B cell (primary cell): ENCODE results near the gene TTC21B. TPM values are rescaled to one million over a fixed set of nuclear protein-coding genes. Genes with fewer than 3 reads are reported as not detected.

Experiments used
- ATAC-seq: fragments of 200-7000 bp; cut with Tn5 transposase; one replicate; pipeline ENCODE4 v1.10.0; 2021; ENCODE audit warnings: low read depth, mild to moderate bottlenecking, moderate number of reproducible peaks, moderate library complexity
- CTCF ChIA-PET: fragments of 350-600 bp; sonication (Branson Sonifier 250); formaldehyde crosslinking; loops from one replicate; lab custom pipeline; 2021; ENCODE audit warnings: antibody characterized with exemption, inconsistent platforms; lab: Charles Lee
- POLR2A ChIA-PET: fragments of 350-600 bp; sonication (Branson Sonifier 250); formaldehyde crosslinking; loops from one replicate; lab custom pipeline; 2021; ENCODE audit warnings: antibody characterized with exemption; lab: Charles Lee
- DNase-seq: peaks from one replicate; pipeline ENCODE4 v3.0.0; 2013
- H2AFZ ChIP-seq: 2 replicates; pipeline ENCODE4 v1.6.1; 2012; ENCODE audit warnings: mild to moderate bottlenecking, low read depth, low read length; ENCODE audit not compliant: insufficient read depth, poor library complexity, severe bottlenecking
- H3K27ac ChIP-seq, 2 donors: 1 replicate in 1 of 2; 2 replicates in 1 of 2; pipeline ENCODE4 v1.5.1; 2012 to 2013; ENCODE audit warnings: low read length in 2 of 2, mild to moderate bottlenecking in 2 of 2, moderate library complexity in 1 of 2
- H3K27me3 ChIP-seq, 4 experiments: fragments of 200-600 bp in 1 of 4; sonication (generic) in 1 of 4; replicated peaks in 1 of 4; 1 replicate in 2 of 4; 2 replicates in 2 of 4; pipeline versions ENCODE4 v1.6.1 to v1.7.0; 2013 to 2016; ENCODE audit warnings: low read length in 3 of 4, mild to moderate bottlenecking in 2 of 4, mixed read lengths in 1 of 4, moderate library complexity in 1 of 4; ENCODE audit not compliant: insufficient read depth in 4 of 4, control insufficient read depth in 3 of 4; ENCODE audit errors: control extremely low read depth in 1 of 4
- H3K36me3 ChIP-seq, 2 experiments: replicated peaks in 1 of 2; 1 replicate in 1 of 2; 2 replicates in 1 of 2; pipeline versions ENCODE4 v1.6.1 to v1.7.1; 2013; ENCODE audit warnings: low read length in 1 of 2; ENCODE audit not compliant: insufficient read depth in 2 of 2, control insufficient read depth in 1 of 2; ENCODE audit errors: control extremely low read depth in 1 of 2, extremely low read depth in 1 of 2
- H3K4me1 ChIP-seq, 2 donors: fragments of 200-600 bp in 1 of 2; sonication (generic) in 1 of 2; 1 replicate in 1 of 2; 2 replicates in 1 of 2; pipeline versions ENCODE4 v1.5.1 to v1.6.1; 2013 to 2017; ENCODE audit warnings: low read length in 2 of 2; ENCODE audit not compliant: control insufficient read depth in 2 of 2, insufficient read depth in 2 of 2
- H3K4me2 ChIP-seq: replicated peaks from 2 replicates; pipeline ENCODE3; 2012; ENCODE audit warnings: mild to moderate bottlenecking, low read depth, low read length; ENCODE audit not compliant: poor library complexity, severe bottlenecking
- H3K4me3 ChIP-seq, 5 experiments: fragments of 200-600 bp in 1 of 5; sonication (generic) in 1 of 5; 1 replicate in 3 of 5; 2 replicates in 2 of 5; pipeline versions ENCODE4 v1.5.1 to v1.7.0; 2011 to 2016; ENCODE audit warnings: low read length in 4 of 5, mild to moderate bottlenecking in 4 of 5, low read depth in 2 of 5, control low read depth in 1 of 5, moderate library complexity in 1 of 5; ENCODE audit not compliant: insufficient read depth in 1 of 5; ENCODE audit errors: control extremely low read depth in 1 of 5, extremely low read depth in 1 of 5
- H3K79me2 ChIP-seq: fragments of 200-600 bp; sonication (generic); one replicate; pipeline ENCODE4 v1.6.0; 2016; ENCODE audit warnings: low read length; ENCODE audit not compliant: control insufficient read depth, insufficient read depth
- H3K9ac ChIP-seq: fragments of 200-600 bp; sonication (generic); 2 replicates; pipeline ENCODE4 v1.6.1; 2017; ENCODE audit warnings: mild to moderate bottlenecking, low read length, moderate library complexity
- H3K9me3 ChIP-seq, 3 donors: one replicate each; pipeline versions ENCODE4 v1.6.1 to v1.7.1; 2013; ENCODE audit warnings: low read length in 2 of 3; ENCODE audit not compliant: control insufficient read depth in 2 of 3, insufficient read depth in 1 of 3; ENCODE audit errors: control extremely low read depth in 1 of 3
- H4K20me1 ChIP-seq: 2 replicates; pipeline ENCODE4 v1.6.0; 2012; ENCODE audit warnings: mild to moderate bottlenecking, low read length; ENCODE audit not compliant: insufficient read depth, control insufficient read depth, poor library complexity, severe bottlenecking
- H3K27ac Mint-ChIP-seq: one replicate; pipeline ENCODE4 v1.8.0; 2021; ENCODE audit warnings: mixed read lengths
- H3K27me3 Mint-ChIP-seq: one replicate; pipeline ENCODE4 v1.8.0; 2021; ENCODE audit warnings: mixed read lengths
- H3K4me1 Mint-ChIP-seq: one replicate; pipeline ENCODE4 v1.8.0; 2021; ENCODE audit warnings: mixed read lengths
- H3K4me3 Mint-ChIP-seq: one replicate; pipeline ENCODE4 v1.8.0; 2021; ENCODE audit warnings: mixed read lengths
- H3K9me3 Mint-ChIP-seq: one replicate; pipeline ENCODE4 v1.8.0; 2022; ENCODE audit warnings: mixed read lengths; ENCODE audit not compliant: insufficient read depth
- EZH2 ChIP-seq: IDR thresholded peaks from 2 replicates; pipeline ENCODE4 v1.6.1; 2012; ENCODE audit warnings: borderline replicate concordance, low read depth, mild to moderate bottlenecking, moderate library complexity, low read length; ENCODE audit not compliant: insufficient read depth, poor library complexity, severe bottlenecking
- WGBS: methylation state at CpG from one replicate; pipeline ENCODE4 v1.1.5; 2013; ENCODE audit warnings: missing lambda C conversion rate; ENCODE audit not compliant: insufficient coverage; 5-methylcytosine and 5-hydroxymethylcytosine counted together
- intact Hi-C: fragments of 100-400 bp; cut with micrococcal nuclease; formaldehyde crosslinking; loops from one replicate; pipeline ENCODE4 v1.10.0; 2022
- polyA plus RNA-seq: library from polyadenylated mRNA; depleted of rRNA; stranded (reverse); fragments of >200 nt; gene quantifications from 2 replicates; pipeline ENCODE4 v1.2.3, GENCODE V29; 2012
- total RNA-seq, 2 donors: library from RNA; stranded (reverse); fragments of 120-200 nt in 1 of 2; gene quantifications; 1 replicate in 1 of 2; 2 replicates in 1 of 2; pipeline versions ENCODE4 v1.2.3 to v1.2.4, GENCODE V29; 2013 to 2022
- TF ChIP-seq, protein P1 (sequence below): fragments of 200-600 bp; IDR thresholded peaks from one replicate; pipeline ENCODE4 v1.8.0; 2022; ENCODE audit warnings: antibody characterized with exemption, mild to moderate bottlenecking

The TTC21B gene
- total and polyA plus RNA-seq, 2 donors (not counting 1 experiment from before 2014, with no cell fraction given): 11.5 to 41.5 TPM

DNA sequence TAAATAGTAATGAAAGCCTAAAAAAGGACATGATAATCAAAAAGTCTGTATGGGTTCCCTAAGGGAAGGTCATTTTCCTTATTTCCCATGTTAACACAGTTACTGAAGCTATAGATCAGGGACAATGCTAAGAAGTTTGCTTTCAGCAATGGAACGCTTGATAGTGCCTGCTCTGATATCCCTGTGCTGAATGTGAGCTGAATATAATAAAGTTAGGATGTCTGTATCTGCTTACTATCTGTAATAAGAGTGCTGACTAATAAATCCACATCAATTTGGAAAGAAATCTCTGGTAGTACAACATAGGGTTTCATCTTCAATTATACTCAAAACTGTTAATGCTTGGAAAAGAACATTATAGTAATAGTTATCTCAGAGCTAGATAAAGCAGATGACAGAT is 25.8 kb downstream of the TTC21B start:
- no peaks in the 10 kb centered on the region for H3K4me1 ChIP-seq
- Mint-ChIP-seq H3K4me1 (no peaks in the 10 kb centered on the region), H3K9me3 (no peaks in the 10 kb centered on the region), H3K4me3 (no peak overlapping the region), H3K27me3 (no peaks in the 10 kb centered on the region), H3K27ac (no peak overlapping the region)
- no peaks in the 10 kb centered on the region for H3K9me3 ChIP-seq
- TF ChIP-seq, protein P1, sequence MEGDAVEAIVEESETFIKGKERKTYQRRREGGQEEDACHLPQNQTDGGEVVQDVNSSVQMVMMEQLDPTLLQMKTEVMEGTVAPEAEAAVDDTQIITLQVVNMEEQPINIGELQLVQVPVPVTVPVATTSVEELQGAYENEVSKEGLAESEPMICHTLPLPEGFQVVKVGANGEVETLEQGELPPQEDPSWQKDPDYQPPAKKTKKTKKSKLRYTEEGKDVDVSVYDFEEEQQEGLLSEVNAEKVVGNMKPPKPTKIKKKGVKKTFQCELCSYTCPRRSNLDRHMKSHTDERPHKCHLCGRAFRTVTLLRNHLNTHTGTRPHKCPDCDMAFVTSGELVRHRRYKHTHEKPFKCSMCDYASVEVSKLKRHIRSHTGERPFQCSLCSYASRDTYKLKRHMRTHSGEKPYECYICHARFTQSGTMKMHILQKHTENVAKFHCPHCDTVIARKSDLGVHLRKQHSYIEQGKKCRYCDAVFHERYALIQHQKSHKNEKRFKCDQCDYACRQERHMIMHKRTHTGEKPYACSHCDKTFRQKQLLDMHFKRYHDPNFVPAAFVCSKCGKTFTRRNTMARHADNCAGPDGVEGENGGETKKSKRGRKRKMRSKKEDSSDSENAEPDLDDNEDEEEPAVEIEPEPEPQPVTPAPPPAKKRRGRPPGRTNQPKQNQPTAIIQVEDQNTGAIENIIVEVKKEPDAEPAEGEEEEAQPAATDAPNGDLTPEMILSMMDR: no peak
- no peak for TF ChIP-seq EZH2
- H3K27ac ChIP-seq: no peak overlapping the region
- ChIA-PET POLR2A (no interaction called here), CTCF (interaction anchor here (1.1 kb wide), 1 partner anchor 26 kb away, joined by 4 read pairs; the partner anchor contains the start of gene TTC21B)
- H3K36me3 ChIP-seq: peaks cover 0 to 38% of the 10 kb centered on the region in 2 experiments
- WGBS: no CpG with 5 or more reads among the region's 1 CpG
- H3K4me2 ChIP-seq: no peak overlapping the region
- no peak overlapping the region for H2AFZ ChIP-seq
- H3K27me3 ChIP-seq: no peaks in the 10 kb centered on the region
- no peaks in the 10 kb centered on the region for H4K20me1 ChIP-seq
- H3K79me2 ChIP-seq: no peaks in the 10 kb centered on the region
- intact Hi-C loops: no loop called here
- no peak for DNase-seq
- H3K4me3 ChIP-seq: no peak overlapping the region
- ATAC-seq: no peak
- no peak overlapping the region for H3K9ac ChIP-seq

DNA sequence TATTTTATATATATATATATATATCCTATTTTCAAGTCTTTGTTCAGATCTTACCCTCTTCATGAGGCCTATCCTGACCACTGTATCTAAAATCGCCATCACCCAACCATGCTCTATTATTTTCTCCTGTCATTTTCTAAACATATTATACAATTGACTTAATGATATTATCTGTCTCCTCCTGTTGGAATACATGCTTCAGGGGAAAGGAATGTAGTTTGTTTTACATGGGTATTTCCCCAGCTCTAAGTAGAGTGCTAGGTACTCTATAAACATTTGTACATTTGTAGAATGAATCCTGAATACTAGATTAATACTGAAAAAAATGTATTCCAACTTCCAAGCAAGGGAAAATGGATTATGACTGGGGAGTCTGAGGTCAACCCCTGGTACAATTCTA is 26.2 kb downstream of the TTC21B start:
- Histone ChIP-seq H3K27ac (no peak overlapping the region), H3K4me3 (no peak overlapping the region), H3K9me3 (no peaks in the 10 kb centered on the region), H3K27me3 (no peaks in the 10 kb centered on the region), H4K20me1 (no peaks in the 10 kb centered on the region), H3K9ac (no peak overlapping the region), H2AFZ (no peak overlapping the region), H3K36me3 (peaks cover 0 to 38% of the 10 kb centered on the region in 2 experiments), H3K4me1 (no peaks in the 10 kb centered on the region), H3K79me2 (no peaks in the 10 kb centered on the region), H3K4me2 (no peak overlapping the region)
- Mint-ChIP-seq H3K4me3 (no peak overlapping the region), H3K27ac (no peak overlapping the region), H3K4me1 (no peaks in the 10 kb centered on the region), H3K27me3 (no peaks in the 10 kb centered on the region), H3K9me3 (no peaks in the 10 kb centered on the region)
- DNase-seq (no peak), ATAC-seq (no peak)
- intact Hi-C loops: no loop called here
- TF ChIP-seq, protein P1: no peak
- TF ChIP-seq EZH2: no peak
- no CpG with 5 or more reads among the region's 1 CpG for WGBS
- POLR2A ChIA-PET: no interaction called here
- CTCF ChIA-PET: interaction anchor here (1.1 kb wide), 1 partner anchor 27 kb away, joined by 4 read pairs; the partner anchor contains the start of gene TTC21B
